GM23248 (cell line): ENCODE measurements around the gene DOK3.

Source experiments
- EZH2 ChIP-seq: fragments of 200-600 bp; sonication (generic); IDR thresholded peaks from 2 replicates; pipeline ENCODE4 v1.6.1; 2018; ENCODE audit warnings: antibody characterized with exemption, mild to moderate bottlenecking; ENCODE audit not compliant: insufficient read depth, poor library complexity, severe bottlenecking
- EZH2phosphoT487 ChIP-seq: fragments of 200-600 bp; sonication (generic); IDR thresholded peaks from 2 replicates; pipeline ENCODE4 v1.6.1; 2018; ENCODE audit warnings: antibody characterized with exemption, moderate library complexity, mild to moderate bottlenecking, low read depth; ENCODE audit not compliant: insufficient read depth

GRCh38 chr5:177509991-177510566 is 453 bp upstream of the DOK3 start:
- no peak for TF ChIP-seq EZH2phosphoT487
- TF ChIP-seq EZH2 = no peak
